NCI-H2196 (cell line): Measurements from ENCODE around the gene GP1BB.
"Not testable (repeated sequence)": the region's sequence is repeated elsewhere in the genome, so short reads cannot be mapped to it uniquely, and the experiment has no call there.

Experiments
- DNase-seq: peaks from one replicate; lab custom pipeline; 2025; ENCODE audit not compliant: unreplicated experiment; lab: John Stamatoyannopoulos, UW

GP1BB gene

GRCh38 chr22:19723232-19723982 lies at the start of gene GP1BB:
TSS of gene GP1BB (plus strand) at chr22:19723539. CDS start at chr22:19723570, 31 bp downstream.
- no peak for DNase-seq

GRCh38 chr22:19673660-19674059 lies 49.7 kb upstream of the GP1BB start:
- no peak for DNase-seq

GRCh38 chr22:19674129-19674928 lies 49.0 kb upstream of the GP1BB start:
- DNase-seq, result peak; percentile 75

- no peak for DNase-seq
Measured at GRCh38 chr22:19674929-19675253, 48.4 kb upstream of the GP1BB start.

GRCh38 chr22:19675428-19675827 lies 47.9 kb upstream of the GP1BB start:
- no peak for DNase-seq

GRCh38 chr22:19676437-19676836 lies 46.9 kb upstream of the GP1BB start:
- not testable (repeated sequence) for DNase-seq

GRCh38 chr22:19678949-19679521 lies 44.3 kb upstream of the GP1BB start:
- no peak for DNase-seq

GRCh38 chr22:19679522-19680101 lies 43.7 kb upstream of the GP1BB start:
- DNase-seq, result peak; percentile 2

- no peak for DNase-seq
Measured at GRCh38 chr22:19680287-19680881, 43.0 kb upstream of the GP1BB start.

- no peak for DNase-seq
Measured at GRCh38 chr22:19680911-19681862, 42.2 kb upstream of the GP1BB start.

GRCh38 chr22:19681863-19682245 lies 41.5 kb upstream of the GP1BB start:
- no peak for DNase-seq

- no peak for DNase-seq
Measured at GRCh38 chr22:19686946-19687345, 36.4 kb upstream of the GP1BB start.

- DNase-seq, result no peak
Measured at GRCh38 chr22:19687561-19688300, 35.6 kb upstream of the GP1BB start.

- no peak for DNase-seq
Measured at GRCh38 chr22:19688301-19689290, 34.7 kb upstream of the GP1BB start.

GRCh38 chr22:19689408-19689807 lies 33.9 kb upstream of the GP1BB start:
- DNase-seq, result no peak

GRCh38 chr22:19691007-19691720 lies 32.2 kb upstream of the GP1BB start:
- no peak for DNase-seq

- no peak for DNase-seq
Measured at GRCh38 chr22:19691721-19692341, 31.5 kb upstream of the GP1BB start.
